Left cardiac atrium (tissue), 4 donors: ENCODE results near the gene COPG2. TPM values are rescaled to one million over a fixed set of nuclear protein-coding genes. Genes with fewer than 3 reads are reported as not detected.
"Not testable (repeated sequence)": the region's sequence is repeated elsewhere in the genome, so short reads cannot be mapped to it uniquely, and the experiment has no call there.

Source experiments
- ATAC-seq, 2 donors: fragments of 200-7000 bp; cut with Tn5 transposase; one replicate each; pipeline ENCODE4 v1.9.1; 2020; ENCODE audit warnings: mild to moderate bottlenecking in 2 of 2, moderate library complexity in 2 of 2
- DNase-seq: peaks from one replicate; pipeline ENCODE4 v3.0.0-alpha.2; 2020
- intact Hi-C, 2 donors: fragments of 100-400 bp; cut with DNase I; formaldehyde crosslinking; loops; one replicate each; pipeline versions ENCODE4 v1.14.1 to v1.15.1; 2022 to 2023
- long read RNA-seq: library from polyadenylated mRNA; unstranded; transcript quantifications from one replicate; pipeline ENCODE4 v2.0.0, GENCODE V29; 2021
- total RNA-seq, 2 donors: library from RNA; stranded (reverse); fragmentation: NEBNext Ultra II Directional; extraction: Animal tissue kit (Norgen Biotek cat#: 25700); gene quantifications; one replicate each; pipeline ENCODE4 v1.2.1, GENCODE V29; 2021
- donor health status: DM: no; HTN: yes; CAD: no.
- donor health status: DM: no; HTN: yes; CAD: no; lungs with severe emphysema.
- donor health status: DM: yes; HTN: yes; CAD: no.
- donor health status: Dilated cardiomyopathy.

Gene COPG2, protein sequence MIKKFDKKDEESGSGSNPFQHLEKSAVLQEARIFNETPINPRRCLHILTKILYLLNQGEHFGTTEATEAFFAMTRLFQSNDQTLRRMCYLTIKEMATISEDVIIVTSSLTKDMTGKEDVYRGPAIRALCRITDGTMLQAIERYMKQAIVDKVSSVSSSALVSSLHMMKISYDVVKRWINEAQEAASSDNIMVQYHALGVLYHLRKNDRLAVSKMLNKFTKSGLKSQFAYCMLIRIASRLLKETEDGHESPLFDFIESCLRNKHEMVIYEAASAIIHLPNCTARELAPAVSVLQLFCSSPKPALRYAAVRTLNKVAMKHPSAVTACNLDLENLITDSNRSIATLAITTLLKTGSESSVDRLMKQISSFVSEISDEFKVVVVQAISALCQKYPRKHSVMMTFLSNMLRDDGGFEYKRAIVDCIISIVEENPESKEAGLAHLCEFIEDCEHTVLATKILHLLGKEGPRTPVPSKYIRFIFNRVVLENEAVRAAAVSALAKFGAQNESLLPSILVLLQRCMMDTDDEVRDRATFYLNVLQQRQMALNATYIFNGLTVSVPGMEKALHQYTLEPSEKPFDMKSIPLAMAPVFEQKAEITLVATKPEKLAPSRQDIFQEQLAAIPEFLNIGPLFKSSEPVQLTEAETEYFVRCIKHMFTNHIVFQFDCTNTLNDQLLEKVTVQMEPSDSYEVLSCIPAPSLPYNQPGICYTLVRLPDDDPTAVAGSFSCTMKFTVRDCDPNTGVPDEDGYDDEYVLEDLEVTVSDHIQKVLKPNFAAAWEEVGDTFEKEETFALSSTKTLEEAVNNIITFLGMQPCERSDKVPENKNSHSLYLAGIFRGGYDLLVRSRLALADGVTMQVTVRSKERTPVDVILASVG
- 10 to 100 TPM; 17.9 to 18.4 TPM for total RNA-seq
- long read RNA-seq, transcript COPG2-202 (24 exons, 3,134 nt): major isoform, 19 of 21 reads
- long read RNA-seq, partial matches to known transcripts: 1 of 21 reads
- long read RNA-seq, other reads (novel, unspliced or antisense): 1 of 21 reads

DNA sequence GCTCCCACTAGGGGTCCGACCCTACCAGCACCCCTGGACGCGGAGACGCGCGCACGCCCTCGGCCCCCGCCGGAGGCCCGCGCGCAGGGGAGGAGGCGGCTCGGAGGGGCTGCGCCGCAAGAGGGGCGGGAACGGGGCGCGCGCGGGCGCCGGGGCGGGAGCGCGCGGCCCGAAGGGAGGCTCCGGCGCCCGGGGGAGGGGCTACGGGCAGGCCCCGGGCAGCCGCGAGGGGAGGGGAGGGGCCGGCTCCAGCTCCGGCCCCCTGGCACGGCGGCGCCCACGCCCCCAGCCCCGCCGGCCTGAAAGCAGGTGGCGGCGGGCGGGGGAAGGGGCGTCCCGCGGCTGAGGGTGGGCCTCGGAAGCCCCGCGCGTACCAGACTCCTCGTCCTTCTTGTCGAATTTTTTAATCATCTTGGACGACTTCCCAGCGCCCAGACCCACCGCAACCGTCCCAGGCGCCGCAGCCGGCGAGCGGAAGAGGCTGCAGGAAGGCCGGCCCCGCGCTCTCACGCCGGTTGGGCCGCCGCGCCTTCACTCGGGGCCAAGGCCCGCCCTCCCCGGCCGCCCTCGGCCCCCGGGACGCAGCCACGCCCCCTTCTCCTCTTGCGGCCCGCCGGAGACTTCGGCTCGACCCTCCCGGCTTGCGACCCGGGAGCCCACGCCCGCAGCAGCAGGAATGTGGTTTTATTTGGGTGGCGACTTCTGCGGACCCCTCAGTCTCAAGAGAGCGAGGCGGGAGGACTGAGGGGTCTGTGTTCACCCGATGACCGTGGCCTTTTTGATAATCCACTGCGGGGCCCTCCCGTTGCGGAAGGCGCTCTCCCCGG is at the start of gene COPG2:
COPG2 (minus strand) TSS at position 491 of the 827 bp plus-strand sequence; CDS start at position 411, 80 bp downstream.
- intact Hi-C loops: loop anchor here in 1 of 2 donors (10.0 kb wide), 1 partner anchor 174 kb away; the partner anchor contains the start of gene MEST
- ATAC-seq: peak; percentile 99 to 100
- peak; percentile 89 for DNase-seq

DNA sequence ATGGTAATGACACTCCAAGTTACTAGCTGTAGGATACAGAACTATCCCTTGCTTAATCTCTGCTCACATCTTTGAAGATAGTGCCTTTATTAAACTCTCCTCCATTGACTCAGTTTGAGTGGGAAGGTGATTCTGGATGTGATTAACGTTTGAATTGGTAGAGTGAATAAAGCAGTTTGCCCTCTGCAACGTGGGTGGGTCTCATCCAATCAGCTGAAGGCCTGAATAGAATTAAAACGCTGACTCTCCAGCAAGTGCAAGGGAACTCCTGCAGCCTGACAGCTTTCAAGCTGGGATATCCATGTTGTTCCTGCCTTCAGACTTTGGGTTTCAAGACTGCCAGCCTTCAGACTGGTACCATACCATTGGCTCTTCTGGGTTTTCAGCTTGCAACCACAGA is 43.9 kb upstream of the COPG2 start:
- ATAC-seq (no peak), DNase-seq (no peak)
- intact Hi-C loops: no loop called here

DNA sequence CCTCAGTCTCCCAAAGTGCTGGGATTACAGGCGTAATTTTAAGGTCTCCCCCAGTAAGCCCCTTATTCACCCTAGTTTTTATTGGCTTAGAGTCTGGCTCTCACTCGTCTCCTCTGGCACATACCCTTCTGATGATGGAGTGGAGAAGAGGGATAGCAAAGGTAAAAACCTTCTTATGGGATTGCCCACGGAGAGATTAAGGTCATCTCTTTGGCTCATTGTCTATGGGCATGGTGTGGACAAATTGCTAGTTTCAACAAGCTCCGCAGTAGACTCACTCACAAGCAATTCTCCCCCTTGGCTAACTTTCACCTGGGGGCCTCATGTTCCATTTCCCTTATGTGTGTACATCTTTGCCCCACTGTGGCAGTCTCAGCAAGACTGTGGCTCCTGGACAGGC is 40.2 kb upstream of the COPG2 start:
- intact Hi-C loops: no loop called here
- DNase-seq (no peak), ATAC-seq (no peak)

DNA sequence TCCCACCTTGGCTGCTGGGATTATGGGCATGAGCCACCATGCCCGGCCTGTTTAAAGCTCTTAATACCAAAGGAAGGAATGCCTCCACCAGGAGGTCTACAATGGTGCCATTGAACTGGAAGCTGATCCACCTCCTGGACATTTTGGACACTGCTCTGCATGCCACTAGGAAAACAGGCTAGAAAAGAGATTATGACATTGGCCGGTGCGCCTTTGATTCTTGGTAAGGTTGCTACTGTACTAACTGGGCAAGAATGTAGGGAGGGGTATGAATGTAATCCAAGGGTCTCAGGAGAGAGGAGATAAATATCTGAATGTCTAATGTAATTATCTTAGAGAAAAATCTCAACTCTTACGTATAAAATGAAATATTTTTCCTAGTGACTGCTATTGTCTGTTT is 39.5 kb upstream of the COPG2 start:
- DNase-seq: no peak

DNA sequence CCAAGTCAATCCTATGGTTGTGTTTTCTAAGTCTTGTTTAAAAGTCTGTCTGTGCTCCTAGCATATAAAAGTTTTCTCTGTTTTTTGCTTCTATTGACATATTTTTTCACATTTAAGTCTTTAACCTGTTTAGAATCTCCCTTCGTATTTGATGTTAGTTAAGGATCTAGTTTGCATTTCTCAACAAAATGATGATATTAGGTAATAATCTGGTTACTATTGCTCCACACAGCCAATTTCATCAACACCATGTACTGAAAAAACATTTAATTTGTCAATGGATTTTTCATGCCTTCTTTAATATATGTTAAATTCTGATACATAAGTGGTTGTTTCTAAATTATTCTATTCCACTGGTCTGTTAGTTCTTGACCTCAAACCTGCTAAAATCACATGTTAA is 35.3 kb upstream of the COPG2 start:
- DNase-seq: no peak
- ATAC-seq: no peak
- intact Hi-C loops: no loop called here

More for the DNA sequence above, 39.5 kb upstream of the COPG2 start:
- ATAC-seq: no peak
- intact Hi-C loops: no loop called here

DNA sequence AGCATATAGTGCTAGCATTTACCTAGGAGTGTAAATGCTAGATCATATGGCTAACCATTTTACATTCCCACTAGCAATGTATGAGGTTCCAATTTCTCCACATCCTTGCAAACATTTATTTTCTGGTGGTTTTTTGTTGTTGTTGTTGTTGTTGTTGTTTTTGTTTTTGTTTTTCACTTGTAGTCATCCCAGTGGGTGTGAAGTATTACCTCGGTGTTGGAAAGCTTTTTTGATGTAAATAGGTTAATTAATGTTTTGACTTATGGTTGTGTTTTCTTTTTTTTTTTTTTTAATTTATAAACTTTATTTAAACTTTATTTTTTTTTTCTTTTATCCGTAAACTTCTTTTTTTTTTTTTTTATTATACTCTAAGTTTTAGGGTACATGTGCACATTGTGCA is 33.1 kb upstream of the COPG2 start:
- intact Hi-C loops: no loop called here
- ATAC-seq (no peak), DNase-seq (no peak)

DNA sequence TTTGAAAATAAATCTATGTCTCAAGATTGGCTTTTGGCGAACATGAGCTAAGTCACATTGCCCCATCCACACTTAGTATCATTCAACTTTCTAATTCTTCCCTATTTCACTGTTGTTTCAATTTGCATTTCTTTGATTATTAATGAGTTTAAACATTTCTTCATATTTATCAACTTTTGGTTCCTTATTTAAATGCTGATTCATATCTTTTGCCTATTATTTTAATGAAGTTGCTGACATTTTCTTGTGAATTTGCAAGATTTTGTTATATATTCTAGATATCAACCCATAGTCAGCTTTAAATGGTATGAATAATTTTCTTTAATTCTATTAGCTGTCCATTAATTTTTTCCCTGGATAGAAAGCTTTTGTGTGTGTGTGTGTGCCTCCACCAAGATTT is 32.2 kb upstream of the COPG2 start:
- DNase-seq (no peak), ATAC-seq (no peak)
- intact Hi-C loops: no loop called here

DNA sequence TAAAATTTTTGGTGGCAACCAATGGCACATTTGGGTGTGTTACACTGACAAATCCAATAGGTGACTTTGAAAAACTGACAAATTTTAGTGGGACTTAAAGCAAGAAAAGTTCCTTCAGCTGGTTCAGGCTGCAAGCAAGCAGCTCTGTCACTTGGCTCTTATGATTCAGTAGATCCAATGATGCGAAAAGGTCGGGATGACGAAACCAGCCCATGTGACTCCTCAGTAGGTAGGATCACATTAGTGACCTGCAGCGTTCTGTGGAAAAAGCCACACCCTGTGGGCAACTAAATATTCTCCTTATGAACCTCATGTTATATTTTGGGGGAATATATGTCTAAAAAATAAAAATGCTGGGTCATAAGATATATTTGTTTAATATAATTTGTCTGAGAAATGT is 31.1 kb upstream of the COPG2 start:
- DNase-seq: no peak
- intact Hi-C loops: no loop called here
- no peak for ATAC-seq

DNA sequence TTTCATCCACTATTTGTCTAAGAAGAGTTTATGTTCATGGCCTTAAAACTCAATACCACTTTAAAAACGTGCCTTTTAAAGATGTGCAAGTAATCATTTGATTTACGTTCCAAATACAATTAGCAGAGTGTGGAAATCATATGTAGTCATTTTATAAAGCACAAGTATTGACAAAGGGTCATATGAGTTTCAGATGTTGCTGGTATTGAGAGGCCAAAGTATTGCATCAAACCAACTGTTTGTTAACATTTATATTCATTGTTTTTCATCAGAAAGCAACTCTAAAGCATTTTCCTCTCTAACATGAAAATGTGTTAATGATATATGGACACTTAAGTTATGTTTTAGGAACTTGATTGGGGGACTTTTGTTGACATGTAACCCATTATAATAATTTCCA is 29.3 kb upstream of the COPG2 start:
- DNase-seq (no peak), ATAC-seq (no peak)
- intact Hi-C loops: no loop called here

DNA sequence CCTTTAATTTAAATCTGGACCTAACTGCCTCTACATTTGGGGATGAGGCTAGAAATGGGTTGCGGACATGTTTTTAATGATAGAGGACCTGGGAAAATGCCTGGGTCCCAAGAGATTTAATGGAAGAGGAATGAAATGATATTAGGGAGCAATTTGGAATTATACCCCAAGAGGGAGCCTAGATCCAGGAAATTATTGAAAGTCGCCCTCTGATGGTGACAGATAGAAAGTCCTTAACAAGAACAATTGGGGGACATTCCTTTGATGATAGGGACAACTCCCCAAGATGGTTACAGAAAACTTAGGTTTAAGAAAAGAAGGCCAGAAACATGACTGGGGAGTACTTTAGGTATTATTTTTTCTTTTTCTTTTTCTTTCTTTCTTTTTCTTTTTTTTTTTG is 27.3 kb upstream of the COPG2 start:
- intact Hi-C loops: no loop called here
- ATAC-seq: no peak
- DNase-seq: no peak

DNA sequence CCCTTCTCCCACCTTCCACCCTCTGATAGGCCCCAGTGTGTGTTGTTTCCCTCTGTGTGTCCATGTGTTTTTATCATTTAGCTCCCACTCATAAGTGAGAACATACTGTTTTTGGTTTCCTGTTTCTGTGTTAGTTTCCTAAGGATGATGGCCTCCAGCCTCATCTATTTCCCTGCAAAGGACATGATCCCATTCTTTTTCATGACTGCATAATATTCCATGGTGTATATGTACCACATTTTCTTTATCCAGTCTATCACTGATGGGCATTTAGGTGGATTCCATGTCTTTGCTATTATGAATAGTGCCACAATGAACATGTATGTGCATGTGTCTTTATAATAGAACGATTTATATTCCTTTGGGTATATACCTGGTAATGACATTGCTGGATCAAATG is 23.8 kb upstream of the COPG2 start:
- ATAC-seq, DNase-seq, intact Hi-C loops: not testable (repeated sequence)

DNA sequence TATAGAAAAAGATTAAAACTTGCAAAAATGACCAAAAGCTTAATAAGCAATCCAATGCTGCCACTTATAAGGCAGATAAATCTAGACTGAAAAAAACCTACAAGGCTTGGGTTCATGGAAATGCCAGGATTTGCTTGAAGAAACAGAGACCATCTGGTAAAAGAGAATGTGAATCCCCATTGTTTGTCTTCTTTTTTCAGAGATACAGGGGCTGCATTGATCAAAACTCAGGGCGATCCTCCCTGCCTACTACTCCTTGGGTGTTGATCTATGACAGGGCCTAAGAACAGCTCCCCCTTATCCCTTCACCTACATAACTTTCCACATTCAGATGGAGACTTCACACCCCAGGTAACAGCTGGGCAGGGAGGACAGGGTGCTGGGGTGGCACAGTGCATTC is 21.1 kb upstream of the COPG2 start:
- no peak for DNase-seq
- ATAC-seq: no peak
- intact Hi-C loops: no loop called here

DNA sequence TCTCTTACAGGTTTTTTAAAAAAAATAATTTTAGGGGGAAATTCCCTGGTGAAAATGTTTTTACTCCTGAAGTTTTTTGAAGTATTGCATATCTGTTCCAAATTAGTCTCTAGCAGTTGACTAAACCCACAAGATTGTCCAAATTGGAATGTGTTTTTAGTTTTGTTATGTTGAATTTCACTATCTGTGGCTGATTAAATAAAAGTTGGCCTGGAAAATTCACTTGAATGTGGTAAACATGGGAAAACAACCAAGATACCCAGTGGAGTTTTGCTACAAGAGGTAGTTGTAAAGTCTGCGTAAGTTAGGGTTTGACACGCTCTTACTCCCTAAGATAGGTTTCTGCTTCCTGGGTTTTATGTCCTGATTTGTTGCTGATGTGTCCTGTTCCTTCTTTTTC is 14.5 kb upstream of the COPG2 start:
- no peak for DNase-seq
- no peak for ATAC-seq
- intact Hi-C loops: no loop called here

DNA sequence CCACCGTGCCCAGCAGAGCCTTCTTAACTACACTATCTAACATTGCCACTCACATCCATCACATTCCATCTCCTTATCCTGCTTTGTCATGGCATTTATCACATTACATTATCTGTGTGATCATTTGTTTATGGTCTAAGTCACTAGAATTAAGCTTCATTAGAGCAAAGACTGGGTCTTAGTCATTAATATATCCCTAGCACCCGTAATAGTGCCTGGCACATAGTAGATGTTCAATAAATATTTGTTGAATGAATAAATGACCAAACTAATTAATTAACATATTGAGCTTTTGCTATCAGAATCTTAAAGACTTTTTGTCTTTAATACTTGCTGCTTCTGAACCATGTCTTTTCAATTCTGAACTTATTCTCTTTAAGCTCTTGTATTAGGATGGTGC is 5.9 kb upstream of the COPG2 start:
- ATAC-seq (no peak), DNase-seq (no peak)
- intact Hi-C loops: loop anchor here in 1 of 2 donors (10.0 kb wide), 1 partner anchor 120 kb away; no protein-coding TSS in a partner anchor

DNA sequence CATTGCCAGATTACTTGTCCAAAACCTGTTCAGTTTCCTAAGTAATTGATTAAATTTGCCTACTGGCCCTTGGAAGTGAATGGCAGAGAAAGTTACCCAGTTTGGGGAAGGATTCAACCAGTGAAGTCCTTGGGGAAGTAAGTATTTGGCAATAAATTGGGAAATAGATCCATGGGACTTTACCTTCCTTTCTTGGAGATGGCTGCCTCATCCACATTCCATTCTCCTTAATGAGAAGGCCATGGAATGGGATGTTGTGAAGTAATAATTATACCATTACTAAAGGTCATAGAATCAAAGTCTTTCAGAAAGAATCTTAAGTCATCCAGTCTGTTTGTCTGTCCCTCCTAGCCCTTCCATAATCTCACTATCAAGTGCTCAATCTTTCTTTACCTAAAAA is 4.5 kb upstream of the COPG2 start:
- no peak for ATAC-seq
- no peak for DNase-seq
- intact Hi-C loops: loop anchor here in 1 of 2 donors (10.0 kb wide), 1 partner anchor 118 kb away; no protein-coding TSS in a partner anchor

DNA sequence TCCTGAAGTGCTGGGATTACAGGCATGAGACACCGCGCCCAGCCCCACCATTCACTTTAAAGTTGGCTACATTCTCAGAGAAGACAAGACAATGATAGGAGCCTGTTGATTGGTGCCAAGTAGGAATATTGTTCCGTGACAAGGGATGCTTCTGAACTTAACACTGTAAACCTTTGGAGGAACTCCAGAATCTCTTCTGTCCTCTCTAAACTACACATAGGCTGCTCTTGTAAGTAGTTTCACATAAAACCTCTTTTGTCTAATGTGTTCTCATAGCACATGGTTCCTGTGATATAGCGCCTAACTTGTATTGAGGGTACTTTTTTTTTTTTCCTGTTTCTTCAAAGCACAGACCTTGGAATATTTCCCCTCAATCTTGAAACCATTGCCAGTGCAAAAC is 3.6 kb upstream of the COPG2 start:
- no peak for DNase-seq
- no peak for ATAC-seq
- intact Hi-C loops: loop anchor here in 1 of 2 donors (10.0 kb wide), 1 partner anchor 117 kb away; no protein-coding TSS in a partner anchor

DNA sequence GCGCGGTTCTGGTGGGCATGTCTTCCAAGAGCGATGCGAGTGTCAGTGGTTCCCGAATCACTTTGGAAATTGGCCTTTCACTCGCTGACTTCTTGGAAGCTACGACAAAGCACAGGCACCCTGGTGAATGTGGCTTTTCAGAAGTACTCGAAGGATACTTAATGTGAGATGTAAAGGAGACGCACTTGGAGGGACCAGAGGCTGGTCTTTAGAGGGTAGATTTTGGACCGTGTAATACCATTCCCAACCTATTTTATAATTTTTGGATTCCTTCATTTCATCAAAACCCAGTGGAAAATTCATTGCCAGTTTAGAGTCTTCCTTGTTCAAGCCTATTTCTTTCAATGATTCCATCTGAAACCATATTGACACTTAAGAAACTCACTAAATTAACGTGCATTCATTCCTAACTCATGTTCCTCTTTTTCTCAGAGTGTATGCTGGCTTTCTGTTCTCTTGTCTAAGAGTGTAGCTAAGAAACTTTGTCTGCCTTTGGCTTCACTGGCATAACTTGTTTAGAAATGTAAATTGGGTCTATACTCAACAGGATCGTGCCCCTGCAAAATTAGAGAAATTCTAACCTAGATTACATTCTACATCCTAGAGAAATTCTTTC is 645 bp upstream of the COPG2 start:
- ATAC-seq: no peak
- intact Hi-C loops: loop anchor here in 1 of 2 donors (10.0 kb wide), 1 partner anchor 174 kb away; the partner anchor contains the start of gene MEST

DNA sequence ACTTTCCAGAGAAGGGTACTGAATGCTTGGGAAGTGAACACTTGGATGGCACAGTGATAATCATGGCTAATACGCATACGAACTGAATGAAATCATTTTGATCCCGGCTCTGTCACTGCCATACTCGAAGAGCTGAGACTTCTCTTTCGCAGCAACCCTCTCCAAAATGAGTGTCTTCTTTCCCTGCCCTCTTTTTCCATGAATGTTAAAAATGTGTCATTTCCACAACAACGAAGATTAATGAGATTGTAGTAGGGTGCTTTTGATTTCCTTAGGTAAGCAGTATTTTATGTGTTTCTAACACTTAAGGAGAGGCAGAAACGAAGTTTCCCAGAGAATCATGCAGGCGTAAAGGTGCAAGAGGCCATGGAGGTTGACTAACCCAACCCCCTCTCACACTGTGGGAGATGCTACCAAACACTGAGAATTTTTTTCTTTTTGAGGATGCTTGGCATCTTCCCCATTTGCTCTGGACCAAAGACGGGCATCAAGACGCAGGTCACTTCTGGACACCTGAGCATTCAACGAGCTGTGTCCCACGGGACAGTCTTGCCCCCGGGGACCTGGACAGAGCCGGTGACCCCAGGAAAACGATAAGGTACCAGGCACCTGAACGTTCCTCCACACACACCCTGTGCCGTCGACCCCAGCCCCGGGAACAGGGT is 823 bp downstream of the COPG2 start:
- no peak for ATAC-seq
- intact Hi-C loops: loop anchor here in 1 of 2 donors (10.0 kb wide), 1 partner anchor 173 kb away; the partner anchor contains the start of gene MEST
- DNase-seq: no peak

More for the DNA sequence above, 645 bp upstream of the COPG2 start:
- no peak for DNase-seq
